Measurements from ENCODE around the gene ADAMTS1. TPM values are rescaled to one million over a fixed set of nuclear protein-coding genes. Genes with fewer than 3 reads are reported as not detected.

ADAMTS1 gene
- total RNA-seq, 2 donors from 2014 or later = 310 to 357 TPM

- DNase-seq (ENCODE audit: low spot score) (no peak), ATAC-seq (ENCODE audit: insufficient number of reproducible peaks, low FRiP score, low read depth) (no peak)
- H3K4me3 ChIP-seq = no peak overlapping the region
- H3K4me1 ChIP-seq (ENCODE audit: control insufficient read depth in 1 of 2, low read depth in 2 of 2) = no peaks in the 10 kb centered on the region
- H3K36me3 ChIP-seq = no peaks in the 10 kb centered on the region
- TF ChIP-seq CTCF (IDR thresholded peaks at IDR 0.05) = no peak
- H3K9me3 ChIP-seq = no peaks in the 10 kb centered on the region
- no peaks in the 10 kb centered on the region for H3K27me3 ChIP-seq (replicated peaks; ENCODE audit: insufficient read depth)
- no peak overlapping the region for H3K27ac ChIP-seq
Observed at GRCh38 chr21:26884436-26884835, 39.2 kb upstream of the ADAMTS1 start.

DNA sequence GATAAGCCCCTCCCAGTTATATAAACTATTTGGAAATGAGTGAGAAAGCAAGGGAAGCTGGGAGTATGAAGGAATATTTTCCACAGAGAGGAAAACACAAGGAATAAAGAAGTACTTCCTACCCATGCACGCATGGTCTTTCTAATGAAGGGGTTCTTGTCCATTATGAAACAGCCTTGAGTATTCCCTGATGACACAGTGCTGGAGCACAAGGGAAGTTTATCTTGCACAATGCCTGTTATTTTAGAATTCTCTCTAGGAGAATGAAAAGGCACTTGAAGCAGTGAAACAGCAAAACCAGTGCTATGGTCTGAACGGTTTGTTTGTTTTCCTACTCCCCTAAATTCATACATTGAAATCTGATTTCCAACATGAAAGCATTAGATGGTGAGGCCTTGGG is 38.6 kb upstream of the ADAMTS1 start:
- Histone ChIP-seq H3K4me3 (no peak overlapping the region), H3K27ac (no peak overlapping the region), H3K36me3 (no peaks in the 10 kb centered on the region), H3K9me3 (no peaks in the 10 kb centered on the region), H3K27me3 (replicated peaks; ENCODE audit: insufficient read depth) (no peaks in the 10 kb centered on the region), H3K4me1 (ENCODE audit: control insufficient read depth in 1 of 2, low read depth in 2 of 2) (no peaks in the 10 kb centered on the region)
- no peak for DNase-seq (ENCODE audit: low spot score)
- no peak for TF ChIP-seq CTCF (IDR thresholded peaks at IDR 0.05)
- no peak for ATAC-seq (ENCODE audit: insufficient number of reproducible peaks, low FRiP score, low read depth)

GRCh38 chr21:26881504-26882228 is 36.5 kb upstream of the ADAMTS1 start:
- no peaks in the 10 kb centered on the region for H3K27me3 ChIP-seq (replicated peaks; ENCODE audit: insufficient read depth)
- H3K4me1 ChIP-seq (ENCODE audit: control insufficient read depth in 1 of 2, low read depth in 2 of 2) = no peaks in the 10 kb centered on the region
- no peak overlapping the region for H3K4me3 ChIP-seq
- H3K9me3 ChIP-seq = no peaks in the 10 kb centered on the region
- ATAC-seq (ENCODE audit: insufficient number of reproducible peaks, low FRiP score, low read depth) (no peak), DNase-seq (ENCODE audit: low spot score) (no peak)
- no peaks in the 10 kb centered on the region for H3K36me3 ChIP-seq
- H3K27ac ChIP-seq = no peak overlapping the region
- TF ChIP-seq CTCF (IDR thresholded peaks at IDR 0.05) = no peak

DNA sequence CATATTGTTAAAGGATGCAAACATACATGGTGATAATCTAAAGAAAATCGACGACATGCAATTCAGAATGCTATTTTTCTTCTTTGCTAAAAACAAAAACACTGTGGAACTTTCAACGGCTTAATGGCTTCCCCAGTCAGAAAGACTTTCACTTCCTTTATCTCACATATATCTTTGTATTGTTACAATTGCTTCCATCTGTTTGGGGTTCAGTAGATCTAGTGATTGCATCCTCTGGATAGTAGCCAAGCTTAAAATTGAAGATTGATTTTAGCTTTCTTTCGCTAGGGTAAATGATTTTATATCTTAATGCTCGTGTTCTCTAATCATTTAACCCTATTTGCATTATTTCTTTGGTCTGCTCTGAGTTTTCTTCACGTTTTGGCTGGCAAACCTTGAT is 31.8 kb upstream of the ADAMTS1 start:
- Histone ChIP-seq H3K9me3 (peaks cover 8% of the 10 kb centered on the region), H3K4me1 (ENCODE audit: control insufficient read depth in 1 of 2, low read depth in 2 of 2) (no peaks in the 10 kb centered on the region), H3K4me3 (no peak overlapping the region), H3K27me3 (replicated peaks; ENCODE audit: insufficient read depth) (no peaks in the 10 kb centered on the region), H3K27ac (no peak overlapping the region), H3K36me3 (no peaks in the 10 kb centered on the region)
- no peak for TF ChIP-seq CTCF (IDR thresholded peaks at IDR 0.05)
- DNase-seq (ENCODE audit: low spot score) (no peak), ATAC-seq (ENCODE audit: insufficient number of reproducible peaks, low FRiP score, low read depth) (no peak)

GRCh38 chr21:26874347-26874746 is 29.1 kb upstream of the ADAMTS1 start:
- H3K4me1 ChIP-seq (ENCODE audit: control insufficient read depth in 1 of 2, low read depth in 2 of 2) = no peaks in the 10 kb centered on the region
- no peaks in the 10 kb centered on the region for H3K36me3 ChIP-seq
- peaks cover 8% of the 10 kb centered on the region for H3K9me3 ChIP-seq
- no peak overlapping the region for H3K4me3 ChIP-seq
- H3K27ac ChIP-seq = no peak overlapping the region
- no peak for TF ChIP-seq CTCF (IDR thresholded peaks at IDR 0.05)
- H3K27me3 ChIP-seq (replicated peaks; ENCODE audit: insufficient read depth) = no peaks in the 10 kb centered on the region
- ATAC-seq (ENCODE audit: insufficient number of reproducible peaks, low FRiP score, low read depth) (no peak), DNase-seq (ENCODE audit: low spot score) (no peak)
